Activated gamma-delta T cell (primary cell): ENCODE results near the gene MPZL1.

Experiments used
- DNase-seq: peaks from one replicate; lab custom pipeline; 2025; lab: John Stamatoyannopoulos, UW

The MPZL1 gene

DNA sequence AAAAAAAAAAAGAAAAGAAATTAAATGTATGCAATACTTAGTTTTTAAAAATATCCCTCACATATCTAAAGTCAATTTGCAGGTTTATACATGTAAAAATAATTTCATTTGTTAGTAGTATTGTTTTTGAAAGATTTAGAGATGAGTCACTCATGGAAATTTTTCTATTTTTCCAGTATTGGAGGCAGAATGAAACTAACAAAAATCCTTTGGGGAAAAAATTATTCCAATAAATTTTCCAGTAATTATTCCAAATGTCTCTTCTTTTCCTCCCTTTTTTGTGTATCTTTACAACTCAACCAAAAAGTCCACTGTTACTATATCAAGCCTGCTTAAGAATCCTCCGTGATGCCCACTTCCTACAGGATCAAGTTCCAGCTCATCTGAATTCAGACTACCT, 29.9 kb downstream of the MPZL1 start:
- no peak for DNase-seq

DNA sequence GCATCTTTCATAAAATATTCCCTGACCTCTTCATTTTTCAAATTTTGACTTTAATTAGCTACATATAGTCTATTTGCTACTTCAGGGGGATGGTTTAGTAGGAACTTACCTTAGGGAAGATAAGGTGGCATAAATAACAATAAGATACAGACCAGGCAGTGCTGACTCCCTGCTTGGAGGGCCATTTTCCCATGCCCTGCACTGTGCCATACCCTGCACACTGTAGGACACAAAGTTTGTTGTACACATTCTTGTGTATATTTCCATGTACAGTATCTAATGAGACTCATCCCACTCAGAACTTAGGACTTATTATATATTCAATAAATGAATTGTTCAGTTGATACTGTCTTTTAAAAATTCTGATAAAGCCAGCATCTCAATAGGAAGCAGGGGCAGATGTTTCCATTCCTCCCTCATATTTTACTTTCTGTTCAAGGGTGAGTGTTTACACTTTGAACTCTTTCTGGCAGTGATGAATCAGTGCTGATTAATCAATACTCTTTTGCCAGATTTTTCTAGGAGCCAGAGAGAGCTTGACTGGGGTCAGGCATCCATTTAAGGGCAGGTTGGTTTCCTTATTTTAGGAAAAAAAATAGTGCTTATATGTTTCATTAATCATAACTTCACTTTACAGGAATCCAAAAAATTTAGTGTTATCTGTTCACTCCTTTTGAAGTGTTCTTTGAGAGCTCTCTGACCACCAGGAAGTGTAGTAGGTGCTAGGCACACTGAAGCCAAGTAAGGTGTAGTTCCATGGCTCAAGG, 30.6 kb downstream of the MPZL1 start:
- no peak for DNase-seq

DNA sequence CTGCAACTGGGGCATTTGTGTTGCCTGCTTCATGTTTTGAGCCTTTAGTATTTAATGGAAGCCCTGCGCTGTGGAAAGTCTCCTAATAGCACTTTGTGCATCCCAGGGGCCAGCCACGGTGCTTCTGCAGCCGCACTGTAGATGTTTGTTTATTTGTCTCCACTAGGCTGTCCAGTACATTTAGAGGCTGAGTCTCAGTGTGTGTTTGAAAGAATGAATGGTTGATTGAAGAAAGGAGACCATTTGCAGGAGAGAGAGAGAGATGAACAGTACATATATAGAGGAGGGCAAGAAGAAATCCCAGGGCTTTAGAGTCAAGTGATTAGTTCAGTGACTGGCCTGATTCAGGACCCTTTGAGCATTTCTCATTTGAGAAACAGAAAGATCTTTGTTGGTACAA, 33.9 kb downstream of the MPZL1 start:
- DNase-seq, result no peak

DNA sequence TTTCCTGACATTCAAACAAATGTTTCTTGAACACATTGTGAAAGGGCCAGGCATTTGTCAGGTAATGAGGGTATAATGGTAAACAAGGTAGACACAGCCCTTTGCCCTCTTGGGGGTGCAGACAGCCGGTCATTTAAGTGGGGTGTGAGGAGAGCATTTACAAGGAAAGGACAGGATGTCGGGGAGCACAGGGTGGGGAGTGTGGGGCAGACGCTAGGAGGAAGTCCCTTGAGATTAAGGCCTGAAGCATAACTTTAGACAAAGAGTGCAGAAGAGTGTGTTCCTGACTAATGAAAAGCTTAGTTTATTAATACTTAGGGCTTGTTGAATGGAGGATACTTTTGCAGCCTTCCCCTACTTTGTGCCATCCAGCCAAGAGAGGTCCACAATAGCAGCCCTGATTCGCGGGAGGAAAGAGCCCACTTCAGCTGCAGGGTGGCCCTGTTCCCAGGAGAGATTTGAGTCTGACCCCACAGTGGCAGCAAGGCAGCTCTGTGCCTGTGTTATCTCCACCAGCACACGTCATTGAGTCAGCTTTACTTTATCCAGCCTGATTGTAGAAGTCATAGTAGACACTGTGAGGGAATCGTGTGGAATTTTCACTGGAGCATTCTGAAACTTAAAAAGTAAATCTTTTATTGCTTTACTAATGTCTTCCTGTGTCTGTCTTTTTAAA, 35.1 kb downstream of the MPZL1 start:
- DNase-seq, result no peak

DNA sequence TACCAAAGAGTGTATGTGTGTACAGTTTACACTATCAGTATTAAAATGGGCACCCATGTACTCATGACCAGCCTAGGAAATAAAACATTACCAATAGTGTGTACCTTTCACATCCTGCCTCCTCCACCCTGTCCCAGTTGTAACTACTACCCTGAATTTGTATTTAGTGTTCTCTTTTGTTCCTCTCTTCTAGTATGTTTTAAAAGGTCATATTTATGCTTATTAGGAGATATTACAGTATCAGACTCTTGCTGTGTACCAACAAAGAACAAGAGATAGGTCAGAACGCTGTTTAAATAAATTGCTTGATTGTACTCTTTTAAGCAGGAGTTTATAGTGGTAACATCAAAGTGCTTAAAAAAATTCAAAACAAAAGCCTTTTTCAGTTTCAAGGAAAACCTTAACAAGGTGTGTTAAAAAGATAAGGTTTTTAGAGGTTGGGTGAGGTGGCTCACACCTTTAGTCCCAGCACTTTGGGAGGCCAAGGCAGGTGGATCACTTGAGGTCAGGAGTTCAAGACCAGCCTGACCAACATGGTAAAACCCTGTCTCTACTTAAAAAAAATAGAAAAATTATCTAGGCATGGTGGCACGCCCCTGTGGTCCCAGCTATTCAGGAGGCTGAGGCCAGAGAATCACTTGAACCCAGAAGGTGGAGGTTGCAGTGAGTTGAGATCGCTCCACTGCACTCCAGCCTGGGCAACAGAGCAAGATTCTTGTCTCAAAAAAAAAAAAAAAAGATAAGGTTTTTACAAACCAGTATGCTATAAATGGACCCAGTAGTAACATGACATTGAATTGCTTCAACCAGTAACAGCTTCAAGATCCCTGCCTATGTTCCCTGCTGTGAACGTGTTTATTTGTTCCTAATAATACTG, 35.9 kb downstream of the MPZL1 start:
- no peak for DNase-seq

DNA sequence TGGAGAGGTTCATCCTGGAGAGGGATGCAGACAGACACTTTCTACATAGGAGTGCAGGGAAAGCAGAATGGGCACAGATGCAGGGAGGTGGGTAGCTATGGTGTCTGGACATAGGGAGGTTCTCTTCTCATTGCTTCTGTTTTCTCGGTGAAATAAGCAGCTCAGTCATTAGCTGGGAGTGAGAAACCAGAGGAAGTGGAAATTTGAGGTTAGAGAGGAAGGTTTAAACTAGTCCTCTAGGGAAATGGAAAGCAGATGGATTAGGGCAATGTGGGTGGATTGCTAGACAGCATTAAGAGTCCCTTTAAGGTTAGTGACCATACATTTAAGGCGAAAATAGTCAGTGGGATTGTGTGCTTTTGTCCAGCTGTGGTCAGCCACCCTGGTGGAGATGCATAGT, 39.6 kb downstream of the MPZL1 start:
- DNase-seq, result no peak

DNA sequence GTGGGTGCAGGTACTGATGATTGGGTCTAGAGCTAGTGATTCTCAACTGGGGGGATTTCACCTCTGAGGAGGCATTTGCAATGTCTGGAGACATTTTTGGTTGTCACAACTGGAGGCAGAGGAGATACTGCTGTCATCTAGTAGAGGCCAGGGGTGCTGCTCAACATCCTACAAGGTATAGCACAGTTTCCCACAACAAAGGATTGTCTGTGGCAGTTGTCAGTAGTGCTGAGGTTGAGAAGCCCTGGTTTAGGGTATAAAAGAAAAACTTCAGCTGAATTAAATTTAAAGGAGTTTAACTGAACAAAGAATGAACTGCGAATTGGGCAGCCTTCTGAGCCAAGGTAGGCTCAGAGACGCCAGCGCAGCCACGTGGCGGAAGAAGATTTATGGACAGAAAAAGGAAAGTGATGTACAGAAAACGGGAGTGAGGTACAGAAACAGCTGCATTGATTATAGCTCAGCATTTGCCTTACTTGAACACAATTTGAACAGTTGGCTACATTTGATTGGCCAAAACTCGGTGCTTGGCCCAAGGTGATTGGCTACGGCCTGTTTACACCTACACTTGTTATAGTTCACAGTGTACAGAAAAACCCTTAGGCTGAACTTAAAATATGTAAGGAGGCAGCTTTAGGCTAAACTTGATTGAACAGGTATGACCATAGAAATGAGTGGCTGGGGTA, 40.4 kb downstream of the MPZL1 start:
- no peak for DNase-seq

DNA sequence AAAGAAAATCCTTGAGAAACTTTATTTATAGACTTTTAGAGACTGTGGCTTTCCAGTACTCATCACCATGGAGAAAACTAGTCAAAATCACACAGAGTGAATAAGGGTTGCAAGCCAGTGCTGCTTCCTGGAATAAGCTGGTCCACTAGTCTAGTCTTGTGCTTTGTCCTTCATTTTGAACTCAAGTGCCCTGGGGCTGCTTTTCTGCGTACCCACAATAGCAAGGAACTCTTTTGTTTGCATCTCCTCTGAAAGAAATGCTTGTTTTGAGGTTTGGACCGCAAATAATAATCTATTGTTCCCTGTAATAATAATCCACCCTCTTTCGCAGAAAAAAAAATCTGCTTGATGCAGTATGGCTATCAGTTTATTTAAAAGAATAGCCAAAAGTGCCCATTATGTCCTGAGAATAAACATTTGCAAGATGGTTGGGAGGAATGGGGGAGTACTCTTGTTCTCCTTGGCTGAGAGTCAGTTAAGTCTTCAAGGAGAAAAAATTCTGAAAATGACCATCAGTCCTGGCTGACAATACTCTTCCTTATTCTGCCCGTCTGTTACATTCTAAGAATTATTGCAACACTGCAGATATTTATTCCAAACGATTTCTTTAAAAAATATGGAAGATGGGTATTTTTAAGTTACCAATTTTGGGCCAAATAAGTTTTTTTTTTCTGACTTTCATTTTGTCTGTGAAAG, 41.9 kb downstream of the MPZL1 start:
- DNase-seq, result no peak

DNA sequence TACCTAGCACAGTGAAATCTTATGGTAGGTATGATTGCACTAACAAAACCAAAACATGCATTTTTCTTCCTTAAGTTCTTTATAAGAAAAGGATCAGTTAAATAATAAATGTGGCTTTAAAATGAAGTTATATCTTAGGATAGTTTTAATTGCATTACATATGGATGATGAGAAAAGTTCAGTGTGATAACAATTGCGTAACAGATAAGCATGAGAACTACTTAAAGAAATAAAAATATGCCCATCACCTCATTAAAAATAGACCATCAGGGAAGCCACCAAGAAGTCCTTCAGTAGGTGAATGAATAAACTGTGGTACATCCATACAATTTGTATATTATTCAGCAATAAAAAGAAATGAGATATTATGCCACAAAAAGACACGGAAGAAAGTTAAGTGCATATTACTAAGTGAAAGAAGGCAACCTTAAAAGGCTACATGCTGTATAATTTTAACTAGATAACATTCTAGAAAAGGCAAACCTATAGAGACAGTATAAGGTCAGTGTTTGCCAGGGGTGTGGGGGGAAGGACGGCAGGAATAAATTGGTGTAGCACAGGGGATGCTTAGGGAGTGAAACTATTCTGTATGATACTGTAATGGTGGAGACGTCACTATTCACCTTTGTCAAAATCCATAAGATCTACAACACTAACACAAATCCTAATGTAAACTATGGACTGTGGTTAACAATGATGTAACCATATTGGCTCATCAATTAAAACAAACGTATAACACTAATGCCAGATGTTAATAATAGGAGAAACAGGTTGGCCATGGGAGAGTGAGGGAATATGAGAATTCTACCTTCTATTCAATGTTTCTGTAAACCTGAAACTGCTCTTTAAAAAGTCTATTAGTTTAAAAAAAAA, 42.9 kb downstream of the MPZL1 start:
- DNase-seq, result no peak

DNA sequence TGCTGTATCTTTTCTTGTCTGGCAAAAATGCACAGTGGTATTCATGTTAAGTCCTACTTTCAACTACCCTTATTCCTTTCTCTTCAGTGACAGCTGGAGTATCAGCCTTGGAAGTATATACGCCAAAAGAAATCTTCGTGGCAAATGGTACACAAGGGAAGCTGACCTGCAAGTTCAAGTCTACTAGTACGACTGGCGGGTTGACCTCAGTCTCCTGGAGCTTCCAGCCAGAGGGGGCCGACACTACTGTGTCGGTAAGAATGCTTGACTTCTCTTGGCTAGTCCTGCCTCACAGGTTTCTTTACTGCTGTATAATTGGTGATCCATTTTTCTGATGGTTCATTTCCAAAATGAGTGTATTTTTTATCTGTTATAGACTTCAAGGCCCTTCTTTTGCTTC, 43.7 kb downstream of the MPZL1 start:
- DNase-seq, result no peak

DNA sequence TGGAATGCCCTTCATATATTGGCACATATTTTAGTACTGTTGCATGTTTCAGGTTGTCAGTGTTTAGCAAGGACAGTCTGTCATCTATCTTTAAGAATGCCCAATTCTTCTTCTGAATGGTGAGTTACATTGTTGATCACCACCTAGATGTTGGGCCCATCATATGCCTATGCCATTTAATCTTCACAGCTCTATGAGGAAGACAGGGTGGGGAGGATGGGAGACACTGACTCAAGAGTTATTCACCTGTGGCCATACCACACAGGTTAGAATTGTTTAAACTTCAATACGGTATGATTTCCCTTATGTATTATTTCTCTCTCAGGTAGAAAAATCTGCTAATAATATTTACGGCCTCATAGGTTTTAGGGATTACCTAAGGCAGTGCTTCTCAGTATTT, 44.8 kb downstream of the MPZL1 start:
- DNase-seq, result no peak

DNA sequence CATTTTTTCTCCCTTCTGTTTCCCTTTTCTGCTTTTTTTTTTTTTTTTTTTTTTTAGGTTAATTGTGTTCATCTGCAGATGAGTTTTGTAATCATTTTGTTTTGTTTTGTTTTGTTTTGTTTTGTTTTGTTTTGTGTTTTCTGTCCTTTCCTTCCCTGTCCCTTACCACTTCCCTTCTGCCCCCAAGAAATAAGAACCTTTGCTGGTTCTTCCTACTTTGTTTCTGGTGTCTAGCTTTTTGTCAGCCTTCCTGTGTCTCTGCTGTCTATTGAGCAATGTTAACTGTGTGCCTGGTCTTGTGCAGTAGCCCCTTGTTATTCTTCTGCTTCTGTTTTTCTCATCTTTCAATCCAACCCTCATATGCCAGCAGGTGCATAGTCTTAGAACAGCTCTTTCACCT, 46.0 kb downstream of the MPZL1 start:
- no peak for DNase-seq

DNA sequence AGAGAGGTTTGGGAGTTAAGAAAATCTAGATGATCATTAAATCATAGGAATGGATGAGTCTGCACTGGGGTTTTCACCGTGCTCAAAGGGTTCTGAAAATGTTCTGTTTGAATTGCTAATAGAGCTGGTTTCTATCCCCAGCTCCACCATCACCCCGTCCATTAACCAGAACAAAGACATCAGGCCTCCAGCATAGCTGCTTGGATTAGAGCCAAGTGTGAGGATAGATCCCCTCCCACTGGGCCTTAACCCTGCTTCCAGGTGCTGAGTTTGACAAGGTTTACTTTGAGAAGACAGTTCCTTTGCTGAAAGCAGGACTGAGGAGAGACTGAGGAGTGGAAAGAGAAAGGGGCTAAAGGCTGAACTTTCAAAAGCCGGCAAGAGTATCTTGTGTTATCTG, 48.3 kb downstream of the MPZL1 start:
- DNase-seq, result no peak

DNA sequence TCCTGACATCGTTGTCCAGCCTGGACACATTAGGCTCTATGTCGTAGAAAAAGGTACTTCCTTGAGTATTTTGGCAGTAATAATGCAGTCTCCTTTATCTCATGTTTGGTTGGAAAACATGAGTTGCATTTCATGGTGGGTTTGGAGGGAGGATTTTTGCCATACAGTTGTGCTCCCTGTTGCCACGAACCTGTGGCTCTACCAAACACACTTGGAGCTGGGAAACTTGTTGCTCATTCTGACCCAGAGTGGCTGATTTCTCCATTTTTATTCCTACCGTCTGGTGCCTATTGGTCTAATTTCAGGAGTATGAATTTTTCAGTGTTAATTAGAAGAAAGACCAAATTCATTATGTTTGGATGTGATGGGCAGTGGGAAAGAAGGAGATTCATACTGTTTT, 50.7 kb downstream of the MPZL1 start:
- no peak for DNase-seq

DNA sequence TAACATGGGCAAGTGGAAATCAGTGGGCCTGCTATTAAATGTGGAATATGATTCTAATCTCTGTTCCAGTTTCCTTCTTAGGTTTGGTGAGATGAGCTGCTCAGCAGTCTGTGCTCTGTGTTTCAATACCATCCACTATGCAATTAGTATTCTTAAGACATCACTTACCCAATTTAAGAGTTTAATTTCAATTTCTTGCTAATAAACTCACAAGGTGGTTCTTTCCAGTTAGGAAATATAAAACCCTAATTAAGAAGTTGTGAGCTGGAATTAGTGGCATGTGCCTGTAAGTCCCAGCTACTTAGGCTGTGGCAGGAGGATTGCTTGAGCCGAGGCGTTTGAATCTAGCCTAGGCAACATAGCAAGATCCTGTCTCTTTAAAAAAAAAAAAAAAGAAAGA, 51.7 kb downstream of the MPZL1 start:
- no peak for DNase-seq

DNA sequence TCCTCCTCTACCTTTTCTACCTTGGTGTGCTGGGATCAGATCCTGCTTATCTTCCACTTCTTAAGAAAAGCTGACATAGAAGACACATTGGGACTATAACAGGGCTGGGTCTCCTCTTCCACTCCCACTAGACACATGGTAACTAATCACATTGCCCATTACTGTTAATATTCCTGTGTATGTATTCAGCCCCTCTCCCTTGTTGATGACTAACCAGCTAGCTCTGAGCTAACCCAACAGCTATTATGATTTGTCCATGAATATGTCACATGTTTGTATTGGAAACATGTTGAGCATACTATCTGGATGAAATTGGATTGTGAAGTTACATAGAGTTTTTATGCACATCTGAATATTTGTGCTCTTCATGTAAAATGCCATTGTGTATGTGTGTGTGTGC, 52.9 kb downstream of the MPZL1 start:
- no peak for DNase-seq

DNA sequence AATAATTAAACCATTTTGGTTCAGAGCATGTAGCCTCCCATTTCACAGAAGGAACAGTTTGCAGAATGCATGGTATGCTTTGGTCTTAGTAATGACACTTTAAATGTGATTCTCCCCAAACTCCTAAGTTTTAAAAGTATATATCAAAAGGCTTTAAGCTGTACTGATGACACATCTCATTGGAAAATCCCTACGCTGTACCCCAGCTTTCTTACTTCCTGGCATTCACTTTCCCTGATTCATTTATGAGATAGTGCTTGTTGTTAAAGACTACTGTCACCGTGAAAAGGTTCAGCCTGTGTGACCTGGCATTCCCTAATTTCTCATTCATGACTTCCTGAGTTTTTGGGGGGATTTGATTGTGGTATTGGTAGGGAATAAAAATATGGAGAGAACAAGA, 53.4 kb downstream of the MPZL1 start:
- no peak for DNase-seq

DNA sequence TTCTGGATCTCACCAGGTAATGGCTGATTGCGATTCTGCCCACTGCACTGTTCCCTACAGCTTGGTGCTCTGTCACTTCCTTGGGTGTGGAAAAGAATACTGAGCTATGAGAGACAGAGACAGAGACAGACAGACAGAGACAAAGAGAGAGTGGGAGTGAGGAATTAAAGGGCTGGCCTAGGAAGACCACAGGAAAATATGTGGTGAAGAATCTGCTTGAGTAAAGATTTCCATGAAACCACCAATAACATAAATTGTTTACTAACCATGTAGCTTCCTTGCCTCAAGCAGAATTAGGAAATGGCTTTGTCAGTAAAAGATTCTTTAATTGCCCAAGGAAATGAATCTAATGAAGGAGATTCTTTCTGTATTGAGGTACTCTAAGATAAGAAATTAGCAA, 54.4 kb downstream of the MPZL1 start:
- no peak for DNase-seq

DNA sequence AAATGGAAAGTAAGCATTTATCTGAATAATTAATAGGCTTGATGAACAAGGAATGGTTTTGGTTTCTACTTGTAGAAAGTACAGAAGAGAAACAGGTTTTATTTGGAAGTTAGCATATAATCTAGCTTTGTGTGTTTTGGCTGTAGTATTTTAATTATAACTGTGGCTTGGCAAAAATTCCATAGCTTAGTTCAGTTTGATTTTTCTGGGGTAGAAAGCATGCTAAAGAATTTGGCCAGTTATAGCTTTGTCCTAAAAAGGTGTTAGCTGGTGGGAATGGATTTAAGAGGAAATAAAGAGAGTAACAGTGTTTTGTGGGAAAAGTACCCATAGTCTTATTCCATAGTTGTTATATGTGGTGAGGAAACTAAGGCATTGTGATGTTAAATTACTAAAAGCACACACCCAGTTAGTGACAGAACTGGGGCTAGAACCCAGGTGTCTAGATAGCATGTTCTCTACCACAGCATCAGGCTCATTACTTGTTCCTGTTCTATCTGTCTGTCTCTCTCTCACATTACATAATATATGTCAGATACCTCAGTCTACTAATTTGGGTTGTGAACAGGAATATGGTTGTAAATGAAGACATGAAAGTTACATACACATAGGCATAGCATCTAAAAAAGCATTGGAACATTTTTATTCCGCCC, 55.0 kb downstream of the MPZL1 start:
- no peak for DNase-seq

DNA sequence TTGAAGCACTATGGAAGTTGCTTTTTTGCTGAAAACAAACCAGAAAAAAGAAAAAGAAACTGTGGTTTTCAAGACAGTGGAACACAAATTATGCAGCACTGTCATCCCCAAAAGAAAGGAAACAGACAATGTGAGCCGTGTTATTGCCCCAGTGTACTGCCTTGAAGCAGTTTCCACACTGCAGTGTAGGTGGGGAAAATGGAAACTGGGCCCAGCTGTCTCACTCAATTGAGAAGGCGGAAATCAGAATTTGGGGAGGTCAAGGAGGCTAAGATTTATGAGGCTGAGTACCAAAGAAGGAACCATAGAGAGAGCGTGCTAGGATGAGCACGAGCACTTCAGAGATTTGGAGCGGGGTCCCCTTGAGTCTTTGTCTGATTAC, 55.5 kb downstream of the MPZL1 start:
- DNase-seq, result no peak
